IMR-90 (cell line): ENCODE results near the gene CARMIL1.

ENCODE experiments used
- BHLHE40 ChIP-seq: fragments of 150-350 bp; IDR thresholded peaks from 2 replicates; pipeline ENCODE4 v1.6.1; 2016; ENCODE audit warnings: mild to moderate bottlenecking, low read depth, low read length
- CHD1 ChIP-seq: IDR thresholded peaks from 2 replicates; pipeline ENCODE4 v1.6.1; 2012; ENCODE audit warnings: low read depth, low read length, improper control_type of control experiment
- CTCF ChIP-seq: conservative IDR thresholded peaks from 2 replicates; pipeline ENCODE4 v1.5.1; 2012; ENCODE audit warnings: mild to moderate bottlenecking, low read depth, low read length, improper control_type of control experiment
- POLR2A ChIP-seq: IDR thresholded peaks from 2 replicates; pipeline ENCODE4 v1.6.1; 2012; ENCODE audit warnings: mild to moderate bottlenecking, low read depth, low read length
- TF ChIP-seq, protein P1 (sequence below): fragments of 150-350 bp; IDR thresholded peaks from 2 replicates; pipeline ENCODE4 v1.6.1; 2017; ENCODE audit warnings: mild to moderate bottlenecking, antibody characterized with exemption, low read length, low read depth

DNA sequence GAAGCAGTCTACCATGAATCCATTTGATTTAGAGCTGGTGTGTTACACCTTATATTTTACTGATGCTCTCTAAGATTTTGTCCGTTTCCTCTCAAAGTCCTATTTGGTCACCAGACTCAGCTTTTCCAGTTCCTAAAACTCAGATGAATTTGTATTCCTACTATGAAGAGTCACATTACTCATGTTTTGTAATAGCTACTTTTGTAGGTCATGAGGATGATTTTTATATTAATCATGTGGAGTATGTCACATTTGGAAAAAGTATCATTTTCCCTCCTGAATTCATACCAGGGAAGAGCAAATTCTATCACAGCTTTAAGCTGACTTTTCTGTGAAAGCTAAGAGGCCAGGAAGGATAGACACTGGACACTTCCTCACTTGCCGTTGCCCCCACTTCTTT, 232.2 kb downstream of the CARMIL1 start:
- TF ChIP-seq POLR2A, result no peak
- TF ChIP-seq CTCF, result no peak
- TF ChIP-seq, protein P1, sequence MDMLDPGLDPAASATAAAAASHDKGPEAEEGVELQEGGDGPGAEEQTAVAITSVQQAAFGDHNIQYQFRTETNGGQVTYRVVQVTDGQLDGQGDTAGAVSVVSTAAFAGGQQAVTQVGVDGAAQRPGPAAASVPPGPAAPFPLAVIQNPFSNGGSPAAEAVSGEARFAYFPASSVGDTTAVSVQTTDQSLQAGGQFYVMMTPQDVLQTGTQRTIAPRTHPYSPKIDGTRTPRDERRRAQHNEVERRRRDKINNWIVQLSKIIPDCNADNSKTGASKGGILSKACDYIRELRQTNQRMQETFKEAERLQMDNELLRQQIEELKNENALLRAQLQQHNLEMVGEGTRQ, result no peak
- TF ChIP-seq BHLHE40, result no peak
- TF ChIP-seq CHD1, result no peak
